Heart left ventricle (tissue), 13 donors: ENCODE results near the gene CRY2.

ENCODE experiments used
- CTCF ChIP-seq, 12 donors: fragments of 200-600 bp; sonication (generic) in 4 of 12; IDR thresholded peaks; one replicate each; pipeline versions ENCODE4 v1.5.0 to v1.8.0; 2018 to 2022; ENCODE audit warnings: antibody characterized with exemption in 12 of 12, mild to moderate bottlenecking in 5 of 12
- POLR2A ChIP-seq, 2 donors: fragments of 450-650 bp; IDR thresholded peaks; one replicate each; pipeline ENCODE4 v1.6.1; 2017; ENCODE audit warnings: antibody characterized with exemption in 2 of 2, mild to moderate bottlenecking in 2 of 2, moderate library complexity in 2 of 2
- donor health status: ischemic (EF 13 %, LVEDD 7.1; RV severe dilation, severe dysfunction).
- donor health status: DM: no; HTN: yes; CAD: no.
- donor health status: DM: no; HTN: no; CAD: no.
- donor health status: ischemic (EF 25% LVEDD 6.9; RV normal size, moderate dysfunction).
- donor health status: ischemic (EF 25% LVEDD 5.7; RV mildly dilated, moderate dysfunction).
- donor health status: ischemic (EF 35%, LVEDD 5.7; RV mildly dilated, moderate dysfunction).
- donor health status: nonischemic (EF 11% LVEDD 7.7; RV severe dilation, severe dysfunction).
- donor health status: DM: yes; HTN: yes; CAD: no.
- donor health status: PGD.
- donor health status: ischemic (EF 29% LVEDD 5.4; RV normal size, mild dysfunction).
- donor health status: nonischemic (EF 23%, LVEDD 6.1; RV moderate dilation, normal function).

- TF ChIP-seq CTCF (IDR thresholded peaks at IDR 0.05): no peak
- no peak for TF ChIP-seq POLR2A (IDR thresholded peaks at IDR 0.05)
Observed at GRCh38 chr11:45913942-45914635, 66.8 kb downstream of the CRY2 start.
